Fibroblast of pulmonary artery (primary cell): ENCODE data around the gene CERT1.

Source experiments
- DNase-seq: peaks from one replicate; pipeline ENCODE4 v3.0.0-alpha.2; 2010; ENCODE audit warnings: low read depth
- H3K4me3 ChIP-seq: replicated peaks from 2 replicates; pipeline ENCODE4 v1.5.1; 2011; ENCODE audit warnings: low read depth, mild to moderate bottlenecking, control low read depth, low read length, moderate library complexity
- CTCF ChIP-seq: IDR thresholded peaks from 2 replicates; pipeline ENCODE4 v1.5.1; 2011; ENCODE audit warnings: mild to moderate bottlenecking, control low read depth, low read length, inconsistent platforms; ENCODE audit errors: missing control alignments

Gene CERT1

GRCh38 chr5:75475364-75475763 is 36.1 kb downstream of the CERT1 start:
- no peak for TF ChIP-seq CTCF
- no peak overlapping the region for H3K4me3 ChIP-seq
- DNase-seq: no peak

- no peak for TF ChIP-seq CTCF
- no peak for DNase-seq
- H3K4me3 ChIP-seq: no peak overlapping the region
Measured at GRCh38 chr5:75473463-75473862, 38.0 kb downstream of the CERT1 start.

- DNase-seq: no peak
- TF ChIP-seq CTCF: no peak
- no peak overlapping the region for H3K4me3 ChIP-seq
Measured at GRCh38 chr5:75472973-75473372, 38.5 kb downstream of the CERT1 start.

GRCh38 chr5:75471193-75471592 is 40.2 kb downstream of the CERT1 start:
- no peak for TF ChIP-seq CTCF
- H3K4me3 ChIP-seq: no peak overlapping the region
- DNase-seq: no peak

- no peak for TF ChIP-seq CTCF
Measured at GRCh38 chr5:75469017-75469416, 42.4 kb downstream of the CERT1 start.

GRCh38 chr5:75468593-75468992 is 42.8 kb downstream of the CERT1 start:
- no peak for TF ChIP-seq CTCF
- DNase-seq: no peak
- H3K4me3 ChIP-seq: no peak overlapping the region

More at GRCh38 chr5:75469017-75469416, 42.4 kb downstream of the CERT1 start:
- DNase-seq: no peak
- H3K4me3 ChIP-seq: no peak overlapping the region

- no peak overlapping the region for H3K4me3 ChIP-seq
- DNase-seq: no peak
- no peak for TF ChIP-seq CTCF
Measured at GRCh38 chr5:75466006-75466716, 45.3 kb downstream of the CERT1 start.
